ENCODE results near the gene ARHGEF37. TPM values are rescaled to one million over a fixed set of nuclear protein-coding genes. Genes with fewer than 3 reads are reported as not detected.

The ARHGEF37 gene
- polyA plus RNA-seq, 1 donor: 4.5 TPM

- peaks cover 4% of the 10 kb centered on the region for H3K4me1 ChIP-seq (ENCODE audit: control insufficient read depth, insufficient read depth, low read length)
- H3K27ac ChIP-seq (ENCODE audit: low read length): no peak overlapping the region
- H3K4me3 ChIP-seq (ENCODE audit: low read length): no peak overlapping the region
- DNase-seq: no peak
- H3K9me3 ChIP-seq (ENCODE audit: control insufficient read depth, low read depth, low read length): no peaks in the 10 kb centered on the region
- no peaks in the 10 kb centered on the region for H3K27me3 ChIP-seq (ENCODE audit: control insufficient read depth, insufficient read depth, low read length)
- 38% methylated on average over 1 of the region's 4 CpGs for WGBS (ENCODE audit: insufficient coverage, low lambda C conversion rate)
- no peaks in the 10 kb centered on the region for H3K36me3 ChIP-seq (ENCODE audit: control insufficient read depth, insufficient read depth, low read length)
Observed at GRCh38 chr5:149684371-149684770, 103.1 kb downstream of the ARHGEF37 start.

Other genes starting within 250 kb of the ARHGEF37 start
- 18.2 TPM for gene GRPEL2, start 236.0 kb upstream of the ARHGEF37 start, polyA plus RNA-seq
- 48.7 TPM for gene PCYOX1L, start 223.5 kb upstream of the ARHGEF37 start, polyA plus RNA-seq
- gene IL17B, start 202.2 kb upstream of the ARHGEF37 start, polyA plus RNA-seq: 4.0 TPM
- 129 TPM for gene CSNK1A1, start 30.1 kb upstream of the ARHGEF37 start, polyA plus RNA-seq
- gene PPARGC1B, start 148.8 kb downstream of the ARHGEF37 start, polyA plus RNA-seq: 6.6 TPM

All from large intestine (tissue), 3 donors.